ENCODE data around the gene APBB1.

Gene APBB1

DNA sequence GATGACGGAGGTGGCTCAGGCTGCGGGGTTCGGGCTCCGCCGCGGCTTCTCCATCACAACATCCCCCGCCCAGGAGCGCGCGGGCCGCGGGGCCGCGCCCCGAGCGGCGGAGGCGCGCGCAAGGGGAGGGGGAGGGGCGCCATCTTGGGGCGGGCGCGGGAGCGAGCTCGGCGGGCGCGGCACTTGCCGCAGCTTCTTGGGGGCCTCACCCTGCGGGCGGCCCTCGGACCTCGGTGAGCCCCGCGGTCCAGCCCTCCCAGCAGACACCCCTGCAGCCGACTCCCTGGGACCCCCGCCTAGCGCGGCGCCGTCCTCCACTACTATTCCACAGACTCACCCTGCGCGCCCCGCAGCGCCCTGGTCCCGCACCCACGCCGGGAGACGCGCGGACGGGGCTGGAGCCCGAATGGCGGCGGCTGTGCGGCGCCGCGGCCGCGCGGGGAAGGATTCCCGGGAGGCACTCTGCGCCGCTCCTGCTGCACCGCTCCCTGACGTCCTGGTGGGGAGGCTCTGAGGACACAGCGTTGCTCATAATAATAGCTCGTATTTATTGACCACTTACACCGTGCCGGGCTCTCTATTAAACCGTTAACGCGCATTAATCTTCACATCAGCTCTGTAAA is at the start of gene APBB1:
Gene APBB1, minus strand, starts transcription at position 86 of the 623 bp plus-strand sequence. CDS start 7,747 bp downstream, outside the sequence.
- DNase-seq, result peak; percentile 69

- no peak for DNase-seq
Measured at GRCh38 chr11:6459099-6459450, 40.2 kb upstream of the APBB1 start.

DNA sequence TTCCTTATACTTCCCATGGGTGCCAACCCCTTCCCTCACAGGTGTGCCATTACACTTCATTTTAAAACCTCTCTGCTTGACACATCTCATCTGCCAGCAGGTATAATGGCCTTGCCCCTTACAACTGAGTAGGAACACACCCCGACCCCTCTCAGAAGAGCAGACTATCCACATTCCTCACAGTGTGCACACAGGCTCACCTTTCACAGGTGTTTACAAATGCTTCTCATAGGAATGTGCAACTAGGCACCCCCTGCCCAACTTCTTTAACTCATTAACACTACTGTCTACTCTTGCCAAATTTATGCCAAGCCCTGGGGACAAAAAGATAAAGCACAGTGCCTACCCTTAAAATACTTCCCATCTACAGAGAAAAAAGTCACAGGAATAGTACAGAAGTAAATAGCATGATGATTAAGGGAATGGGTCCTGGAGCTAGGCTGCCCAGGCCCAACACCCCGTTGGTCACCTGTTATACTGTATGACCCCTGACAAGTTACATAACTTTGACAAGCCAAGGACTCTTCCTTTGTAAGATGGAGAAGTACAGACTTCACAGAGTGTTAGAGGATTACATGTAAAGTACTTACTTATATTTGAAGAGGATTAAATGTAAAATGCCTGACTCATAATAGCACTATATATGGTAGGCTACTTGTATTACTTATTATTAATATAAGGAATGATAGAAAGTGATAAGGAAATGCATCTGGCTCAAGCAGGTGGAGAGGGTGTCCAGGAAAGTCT is 39.6 kb upstream of the APBB1 start:
- no peak for DNase-seq

DNA sequence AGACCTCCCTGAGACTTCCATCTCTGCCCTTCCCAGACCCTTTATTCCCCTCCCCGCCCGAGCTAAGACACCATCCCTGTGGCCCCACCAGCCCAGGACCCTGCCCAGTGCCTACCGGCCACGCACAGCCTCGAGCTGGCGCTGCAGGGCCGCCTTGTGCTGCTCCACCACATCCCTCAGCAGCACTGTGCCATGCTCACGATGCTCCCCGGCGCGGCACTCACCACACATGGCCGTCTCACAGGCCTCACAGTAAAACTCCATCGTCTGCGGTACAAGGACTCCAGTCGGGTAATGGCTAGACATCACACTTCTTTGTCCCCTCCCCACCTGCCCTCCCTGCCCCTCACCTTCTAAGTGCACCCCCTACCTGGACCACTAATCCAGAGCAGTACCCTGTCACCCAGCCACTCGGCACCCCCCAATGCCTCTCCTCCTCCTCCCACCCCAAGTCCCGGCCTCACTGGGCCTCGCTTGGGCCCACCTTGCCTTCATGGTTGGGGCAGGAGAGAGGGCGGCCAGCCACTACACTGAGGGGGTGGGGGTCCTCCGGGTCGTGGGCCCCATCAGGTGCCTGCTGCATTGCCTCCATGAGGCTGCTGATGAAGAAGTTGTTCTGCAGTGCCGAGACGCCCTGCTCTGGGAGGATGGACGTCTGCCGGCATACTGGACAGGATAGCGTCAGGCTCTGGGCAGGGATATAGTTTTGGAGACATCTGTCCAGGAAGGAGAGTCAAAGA is 38.9 kb upstream of the APBB1 start:
- no peak for DNase-seq

- no peak for DNase-seq
Measured at GRCh38 chr11:6456361-6457073, 37.6 kb upstream of the APBB1 start.

DNA sequence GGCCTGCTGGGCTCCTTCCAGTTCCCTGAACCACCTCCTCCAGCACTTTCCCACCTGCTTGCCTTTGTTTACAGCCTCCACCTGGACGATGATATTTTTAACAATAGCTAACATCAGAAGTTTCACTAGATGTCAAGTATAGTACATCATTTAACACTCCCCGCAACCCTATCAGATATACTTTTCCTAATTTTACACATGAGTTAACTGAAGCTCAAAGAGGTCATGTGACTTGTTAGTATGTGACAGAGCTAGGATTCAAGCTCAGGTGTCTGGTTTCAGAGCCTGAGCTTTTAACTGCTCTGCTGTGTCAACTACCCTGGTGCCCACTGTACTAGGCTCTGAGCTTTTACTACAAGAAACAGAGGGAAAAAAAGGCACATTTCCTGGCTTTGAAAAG is 36.2 kb upstream of the APBB1 start:
- no peak for DNase-seq

DNA sequence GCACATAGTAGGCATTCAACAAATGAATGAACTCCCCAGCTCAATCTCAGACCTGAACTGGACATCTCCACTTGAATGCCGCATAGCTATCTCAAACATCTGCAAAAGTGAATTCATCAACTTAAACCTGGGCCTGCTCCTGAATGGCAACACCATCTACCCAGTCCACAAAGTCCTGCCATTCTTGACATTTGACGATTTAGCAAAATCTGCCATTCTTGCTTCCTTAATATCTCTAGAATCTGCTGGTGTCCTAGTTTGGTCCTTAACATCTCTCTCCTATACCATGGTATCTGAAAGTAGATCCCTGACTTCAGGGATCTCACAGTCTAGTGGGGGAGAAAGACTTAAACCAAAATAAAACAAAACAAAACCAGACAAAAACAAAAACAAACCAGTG is 34.3 kb upstream of the APBB1 start:
- DNase-seq, result no peak

- no peak for DNase-seq
Measured at GRCh38 chr11:6452219-6452618, 33.3 kb upstream of the APBB1 start.

- DNase-seq, result no peak
Measured at GRCh38 chr11:6448574-6448973, 29.7 kb upstream of the APBB1 start.

GRCh38 chr11:6443269-6444003 is 24.5 kb upstream of the APBB1 start:
- peak; percentile 53 for DNase-seq

DNA sequence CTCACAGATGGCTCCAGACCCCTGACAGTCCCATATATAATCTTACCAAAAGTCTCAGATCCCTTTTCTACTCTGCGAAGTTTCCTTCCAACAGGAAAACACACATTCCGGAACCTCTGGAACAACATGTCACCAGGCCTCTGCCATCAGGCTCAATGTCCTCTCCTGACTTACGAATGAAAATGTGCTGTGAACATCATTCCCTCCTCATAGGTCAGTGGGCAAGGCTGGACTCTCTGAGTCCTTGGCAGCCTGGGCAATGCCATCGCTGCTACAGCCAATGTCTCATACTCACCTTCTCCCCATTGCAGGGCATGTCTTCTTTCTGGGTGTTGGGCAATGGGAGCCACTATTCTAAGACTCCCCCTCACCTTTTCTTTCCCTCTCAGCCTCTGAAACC is 23.5 kb upstream of the APBB1 start:
- DNase-seq, result no peak

DNA sequence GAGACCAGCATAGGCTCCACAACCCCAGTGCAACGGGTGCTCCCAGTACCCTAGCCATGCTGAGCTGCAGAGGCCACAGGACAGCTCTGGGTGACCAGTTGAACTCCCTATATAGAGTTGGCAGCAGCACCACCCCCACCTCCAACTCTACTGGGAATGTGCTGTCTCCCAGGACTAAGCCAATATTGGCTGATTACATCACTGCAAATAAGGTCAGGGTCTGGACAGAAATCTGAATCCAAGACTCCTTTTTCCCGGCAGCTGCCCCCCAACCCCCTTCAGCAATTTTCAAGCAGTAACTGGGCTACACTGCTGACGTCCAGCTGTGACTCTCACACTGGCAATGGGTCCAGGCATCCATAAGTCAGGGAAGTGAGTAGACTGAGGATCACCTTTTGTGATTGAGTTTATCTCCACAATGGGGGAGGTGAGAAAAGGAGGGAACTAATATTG is 22.0 kb upstream of the APBB1 start, which contains the start of gene HPX:
Gene HPX, minus strand, starts transcription at position 82 of the 453 bp plus-strand sequence. Its CDS starts 24 bp downstream, at position 58.
- DNase-seq, result no peak

- DNase-seq, result peak; percentile 49
Measured at GRCh38 chr11:6438979-6439571, 20.2 kb upstream of the APBB1 start.

GRCh38 chr11:6437993-6438392 is 19.1 kb upstream of the APBB1 start:
- no peak for DNase-seq

DNA sequence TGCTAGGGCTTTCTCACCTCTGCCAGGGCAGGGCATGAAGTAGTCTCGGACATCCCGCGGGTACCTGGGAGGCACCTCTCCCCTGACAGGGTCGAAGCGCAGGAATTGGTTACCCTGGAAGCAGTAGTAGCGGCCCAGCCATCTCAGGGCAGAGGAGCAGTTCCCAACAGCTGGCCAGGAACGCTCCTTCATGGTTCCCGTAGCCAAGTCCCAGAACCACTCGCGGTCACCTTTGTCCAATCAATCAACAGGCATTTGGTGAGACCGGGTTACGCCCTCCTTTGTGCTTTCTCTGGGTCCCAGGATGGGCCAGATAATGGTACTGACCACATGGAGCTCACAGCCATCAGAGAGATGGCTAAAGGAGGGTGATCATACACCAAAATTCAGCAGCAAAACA is 18.5 kb upstream of the APBB1 start:
- no peak for DNase-seq

DNA sequence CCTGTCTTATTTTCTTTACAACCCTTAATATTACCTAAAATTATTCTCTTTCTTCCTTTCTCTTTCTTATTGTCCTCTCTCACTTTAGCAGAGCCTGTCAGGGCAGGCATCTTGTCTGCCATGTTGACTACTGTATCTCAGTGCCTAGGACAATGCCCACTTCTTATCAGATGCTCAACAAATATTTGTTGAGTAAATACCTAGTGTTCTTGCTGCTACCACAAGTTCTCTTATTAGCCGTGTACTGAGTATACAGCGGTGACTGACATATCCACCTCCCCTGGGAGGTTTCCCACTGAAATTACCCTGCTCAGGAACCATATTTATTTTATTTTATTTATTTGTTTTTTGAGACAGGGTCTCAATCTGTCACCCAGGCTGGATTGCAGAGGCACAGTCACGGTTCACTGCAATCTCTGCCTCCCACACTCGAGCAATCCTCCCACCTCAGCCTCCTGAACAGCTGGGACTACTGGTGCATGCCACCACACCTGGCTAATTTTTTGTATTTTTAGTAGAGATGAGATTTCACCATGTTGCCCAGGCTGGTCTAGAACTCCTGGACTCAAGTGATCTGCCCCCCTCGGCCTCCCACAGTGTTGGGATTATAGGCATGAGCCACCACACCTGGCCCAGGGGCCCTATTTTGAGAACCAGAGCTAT is 15.2 kb upstream of the APBB1 start:
- no peak for DNase-seq

- no peak for DNase-seq
Measured at GRCh38 chr11:6431861-6432260, 13.0 kb upstream of the APBB1 start.

- DNase-seq, result no peak
Measured at GRCh38 chr11:6427516-6427915, 8.6 kb upstream of the APBB1 start.

DNA sequence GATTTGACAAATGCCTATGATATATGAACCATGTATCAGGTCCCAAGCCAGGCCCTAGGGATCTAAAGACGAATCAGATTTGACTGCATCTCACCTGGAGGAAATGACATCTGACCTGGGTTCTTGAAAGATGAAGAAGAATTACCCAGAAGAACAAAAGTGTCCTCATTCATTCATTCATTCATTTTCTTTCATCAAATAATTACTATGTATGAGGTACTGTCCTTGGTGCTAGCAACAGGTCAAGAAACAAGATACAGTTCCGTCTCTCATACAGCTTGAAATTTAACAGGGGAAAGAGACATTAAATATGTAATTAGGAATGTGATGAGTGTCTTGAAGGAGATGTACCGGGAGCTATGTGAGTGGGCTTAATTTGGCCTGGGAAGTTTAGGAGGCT is 1.8 kb upstream of the APBB1 start:
- no peak for DNase-seq

- no peak for DNase-seq
Measured at GRCh38 chr11:6418557-6419008, 311 bp downstream of the APBB1 start.

GRCh38 chr11:6417907-6418556 is 862 bp downstream of the APBB1 start:
- no peak for DNase-seq
